NT2/D1 (cell line): Measurements from ENCODE around the gene HAO1.

Experiments
- SUZ12 ChIP-seq: IDR thresholded peaks from 2 replicates; pipeline ENCODE4 v1.6.1; 2011; ENCODE audit not compliant: insufficient read length, insufficient read depth; ENCODE audit errors: extremely low read depth
- YY1 ChIP-seq: IDR thresholded peaks from 2 replicates; pipeline ENCODE4 v1.6.1; 2011; ENCODE audit not compliant: insufficient read length, insufficient read depth

GRCh38 chr20:7977709-7978108 lies 37.5 kb upstream of the HAO1 start:
- TF ChIP-seq SUZ12 (no peak), YY1 (no peak)
